OCI-LY1 (cell line): ENCODE measurements around the gene CDKN2A.

Experiments
- H2AFZ ChIP-seq: fragments of 200-600 bp; sonication (generic), shearing (Covaris generic); 2 replicates; pipeline ENCODE4 v1.6.0; 2014; ENCODE audit warnings: antibody characterized with exemption, mild to moderate bottlenecking, low read length
- H3F3A ChIP-seq: fragments of 200-600 bp; sonication (generic), shearing (Covaris generic); 2 replicates; pipeline ENCODE4 v1.6.0; 2014; ENCODE audit warnings: mild to moderate bottlenecking, antibody characterized with exemption, low read length, moderate library complexity; ENCODE audit not compliant: insufficient read depth
- H3K27ac ChIP-seq: fragments of 200-600 bp; sonication (generic); 2 replicates; pipeline ENCODE4 v1.5.1; 2014; ENCODE audit warnings: low read length, mixed run types, mild to moderate bottlenecking, low read depth; ENCODE audit not compliant: poor library complexity, severe bottlenecking
- H3K27me3 ChIP-seq: fragments of 200-600 bp; sonication (generic); 2 replicates; pipeline ENCODE4 v1.6.0; 2014; ENCODE audit warnings: antibody characterized with exemption, mild to moderate bottlenecking, low read length, moderate library complexity; ENCODE audit not compliant: insufficient read depth
- H3K36me3 ChIP-seq: fragments of 200-600 bp; sonication (generic); 2 replicates; pipeline ENCODE4 v1.6.1; 2014; ENCODE audit warnings: mild to moderate bottlenecking, antibody characterized with exemption, low read length, moderate library complexity, mixed read lengths; ENCODE audit not compliant: insufficient read depth
- H3K4me1 ChIP-seq: fragments of 200-600 bp; sonication (generic); 2 replicates; pipeline ENCODE4 v1.5.1; 2014; ENCODE audit warnings: mild to moderate bottlenecking, low read length, moderate library complexity; ENCODE audit not compliant: insufficient read depth, severe bottlenecking
- H3K4me2 ChIP-seq: fragments of 200-600 bp; sonication (generic), shearing (Covaris generic); 2 replicates; pipeline ENCODE4 v1.6.1; 2014; ENCODE audit warnings: low read length
- H3K4me3 ChIP-seq: fragments of 200-600 bp; sonication (generic); 2 replicates; pipeline ENCODE4 v1.5.1; 2014; ENCODE audit warnings: low read length, low read depth, mild to moderate bottlenecking, mixed read lengths; ENCODE audit not compliant: poor library complexity, severe bottlenecking
- H3K79me2 ChIP-seq: fragments of 200-600 bp; shearing (Covaris generic); 2 replicates; pipeline ENCODE4 v1.6.1; 2016; ENCODE audit warnings: mixed run types, low read length, mixed read lengths; ENCODE audit not compliant: insufficient read depth
- H3K9ac ChIP-seq: fragments of 200-600 bp; sonication (generic), shearing (Covaris generic); 2 replicates; pipeline ENCODE4 v1.6.1; 2014; ENCODE audit warnings: mild to moderate bottlenecking, low read length, mixed read lengths
- H3K9me2 ChIP-seq: fragments of 200-600 bp; sonication (generic), shearing (Covaris generic); 2 replicates; pipeline ENCODE4 v1.6.1; 2014; ENCODE audit warnings: low read depth, mild to moderate bottlenecking, low read length, mixed read lengths
- H3K9me3 ChIP-seq: fragments of 200-600 bp; shearing (Covaris generic); 2 replicates; pipeline ENCODE4 v1.6.1; 2014; ENCODE audit warnings: low read length, mixed read lengths
- H4K20me1 ChIP-seq: fragments of 200-600 bp; sonication (generic), shearing (Covaris generic); 2 replicates; pipeline ENCODE4 v1.6.0; 2016; ENCODE audit warnings: mild to moderate bottlenecking, low read length; ENCODE audit not compliant: insufficient read depth
- CTCF ChIP-seq: fragments of 200-600 bp; sonication (generic), shearing (Covaris generic); IDR thresholded peaks from 2 replicates; pipeline ENCODE4 v1.5.1; 2017; ENCODE audit warnings: mild to moderate bottlenecking, antibody characterized with exemption, low read length, moderate library complexity, mixed read lengths
- EZH2 ChIP-seq: fragments of 200-600 bp; sonication (generic), shearing (Covaris generic); IDR thresholded peaks from 2 replicates; pipeline ENCODE4 v1.8.0; 2017; ENCODE audit warnings: borderline replicate concordance, mixed run types, mild to moderate bottlenecking, antibody characterized with exemption, low read length, moderate library complexity, mixed read lengths

Gene CDKN2A

DNA sequence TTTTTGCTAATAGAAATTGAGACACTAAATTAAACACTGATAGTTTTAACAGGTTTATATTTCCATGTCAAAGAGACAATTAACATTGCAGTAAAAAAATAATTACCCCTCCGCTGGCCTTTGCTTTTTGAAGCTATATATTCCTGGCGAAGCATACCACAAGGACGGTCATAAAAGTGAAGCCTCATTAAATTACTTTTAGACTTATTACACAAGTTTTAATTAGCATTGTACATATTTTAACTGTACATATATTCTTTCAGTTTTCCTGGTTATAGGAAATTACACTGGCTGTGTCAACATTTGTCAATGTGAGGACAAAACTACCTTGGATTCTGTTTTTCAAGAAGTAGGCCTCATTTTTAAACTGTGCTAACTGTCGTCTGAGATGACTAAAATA lies 1.2 kb downstream of the CDKN2A start:
- H3K27ac ChIP-seq = peak overlapping the region; percentile 84
- 0 out of 2 replicates have a peak, but pooled peaks cover 2% of the 10 kb centered on the region for H3F3A ChIP-seq
- H3K9ac ChIP-seq = peak overlapping the region; percentile 96
- TF ChIP-seq EZH2 = no peak
- TF ChIP-seq CTCF = no peak
- no peaks in the 10 kb centered on the region; the same call in 1 of the 2 replicates for H3K9me3 ChIP-seq
- H3K4me2 ChIP-seq = peak overlapping the region; percentile 68
- peaks cover 44% of the 10 kb centered on the region for H3K36me3 ChIP-seq
- H3K4me3 ChIP-seq = peak overlapping the region; percentile 85
- no peaks in the 10 kb centered on the region for H4K20me1 ChIP-seq
- H2AFZ ChIP-seq = no peak overlapping the region
- peaks cover 67% of the 10 kb centered on the region for H3K79me2 ChIP-seq
- H3K27me3 ChIP-seq = no peaks in the 10 kb centered on the region
- peaks cover 45% of the 10 kb centered on the region for H3K4me1 ChIP-seq
- H3K9me2 ChIP-seq = no peaks in the 10 kb centered on the region

GRCh38 chr9:21991072-21991959 lies 2.9 kb downstream of the CDKN2A start:
- Histone ChIP-seq H3K9me3 (no peaks in the 10 kb centered on the region; the same call in 1 of the 2 replicates), H3K27me3 (no peaks in the 10 kb centered on the region), H4K20me1 (no peaks in the 10 kb centered on the region), H3K36me3 (peaks cover 34% of the 10 kb centered on the region), H3K79me2 (peaks cover 77% of the 10 kb centered on the region), H3K4me1 (peaks cover 52% of the 10 kb centered on the region), H3K27ac (peak overlapping the region; percentile 65), H3F3A (0 out of 2 replicates have a peak, but pooled peaks cover 4% of the 10 kb centered on the region), H3K4me2 (peak overlapping the region; percentile 81), H3K4me3 (peak overlapping the region; percentile 85), H2AFZ (no peak overlapping the region), H3K9me2 (no peaks in the 10 kb centered on the region), H3K9ac (peak overlapping the region; percentile 96)
- TF ChIP-seq CTCF (no peak), EZH2 (no peak)

GRCh38 chr9:21989440-21990189 lies 4.6 kb downstream of the CDKN2A start:
- peaks cover 66% of the 10 kb centered on the region for H3K4me1 ChIP-seq
- peaks cover 90% of the 10 kb centered on the region for H3K79me2 ChIP-seq
- H3K9me3 ChIP-seq = no peaks in the 10 kb centered on the region; the same call in 1 of the 2 replicates
- no peaks in the 10 kb centered on the region for H3K27me3 ChIP-seq
- H3K27ac ChIP-seq = no peak overlapping the region
- no peak overlapping the region for H3K9ac ChIP-seq
- H3K4me3 ChIP-seq = no peak overlapping the region
- H3K36me3 ChIP-seq = peaks cover 42% of the 10 kb centered on the region
- no peak overlapping the region for H2AFZ ChIP-seq
- no peaks in the 10 kb centered on the region for H4K20me1 ChIP-seq
- no peak overlapping the region for H3K4me2 ChIP-seq
- H3K9me2 ChIP-seq = no peaks in the 10 kb centered on the region
- TF ChIP-seq CTCF = no peak
- TF ChIP-seq EZH2 = no peak
- 0 out of 2 replicates have a peak, but pooled peaks cover 4% of the 10 kb centered on the region for H3F3A ChIP-seq
